Stimulated activated CD4-positive, alpha-beta T cell treated with anti-CD3 and anti-CD28 coated beads, Interleukin-1b, Interleukin-23, amount 100 ng/mL, for 1 hour (primary cell): Measurements from ENCODE around the gene IQCN.
A peak's percentile ranks its signal among the peaks of the same experiment; 100 is the strongest.
"Not testable (repeated sequence)": the region's sequence is repeated elsewhere in the genome, so short reads cannot be mapped to it uniquely, and the experiment has no call there.

ENCODE experiments used
- DNase-seq, 2 donors: peaks; one replicate each; pipeline ENCODE4 v3.0.0-alpha.2; 2020; ENCODE audit warnings: low read depth in 2 of 2

The IQCN gene

GRCh38 chr19:18209912-18210311, 64.3 kb downstream of the IQCN start:
- DNase-seq, result not testable (repeated sequence)

- peak in 1 of 2 donors; percentile 46 for DNase-seq
Observed at GRCh38 chr19:18208098-18208951, 65.9 kb downstream of the IQCN start.
